SKM-1 (cell line): ENCODE measurements around the gene NKAIN2.

Source experiments
- DNase-seq: peaks from one replicate; lab custom pipeline; 2025; ENCODE audit not compliant: unreplicated experiment; lab: John Stamatoyannopoulos, UW

NKAIN2 gene

GRCh38 chr6:123803504-123804013, at the start of gene NKAIN2:
Gene NKAIN2, plus strand, starts transcription at chr6:123803865.
- DNase-seq: no peak

DNA sequence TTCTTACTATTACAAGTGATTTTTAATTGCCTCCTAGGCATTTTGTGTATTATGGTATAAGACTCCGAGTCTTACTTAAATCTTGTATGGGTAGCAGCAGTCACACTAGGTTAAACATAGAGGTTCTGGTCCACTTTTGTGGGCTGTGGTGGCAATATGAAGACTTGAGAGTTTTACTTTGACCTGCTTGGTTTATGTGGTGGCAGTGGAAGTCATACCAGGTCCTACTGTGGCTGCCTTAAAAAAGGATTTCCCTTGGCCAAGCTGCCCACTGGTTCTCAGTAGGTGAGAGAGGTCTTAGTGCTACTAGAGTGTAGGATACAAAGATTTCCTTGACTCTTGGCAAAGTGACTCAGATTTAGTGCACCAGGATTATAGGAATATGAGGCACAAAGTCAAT, 44.2 kb upstream of the NKAIN2 start:
- no peak for DNase-seq

- DNase-seq: no peak
Measured at GRCh38 chr6:123763904-123764303, 39.8 kb upstream of the NKAIN2 start.

GRCh38 chr6:123764722-123765121, 38.9 kb upstream of the NKAIN2 start:
- no peak for DNase-seq

GRCh38 chr6:123768921-123769320, 34.7 kb upstream of the NKAIN2 start:
- DNase-seq: no peak

DNA sequence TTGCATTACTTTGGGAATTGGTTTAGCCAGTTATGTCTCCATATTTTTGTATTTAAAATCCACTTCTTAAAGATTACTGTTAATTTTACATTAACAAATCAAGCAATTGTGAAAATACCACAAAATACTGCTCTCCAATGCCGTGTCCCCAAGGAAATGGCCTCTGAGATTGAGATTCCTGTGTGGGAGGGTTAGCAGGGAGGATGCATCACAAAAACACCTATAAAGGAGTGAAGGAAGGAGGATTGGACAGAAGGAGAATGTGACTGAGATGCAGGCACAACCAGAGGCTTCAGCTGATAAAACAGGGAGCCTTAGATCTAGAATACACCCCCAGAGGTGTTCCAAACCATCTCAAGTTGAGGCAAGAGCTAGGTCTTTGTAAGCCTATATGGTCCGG, 34.2 kb upstream of the NKAIN2 start:
- no peak for DNase-seq

DNA sequence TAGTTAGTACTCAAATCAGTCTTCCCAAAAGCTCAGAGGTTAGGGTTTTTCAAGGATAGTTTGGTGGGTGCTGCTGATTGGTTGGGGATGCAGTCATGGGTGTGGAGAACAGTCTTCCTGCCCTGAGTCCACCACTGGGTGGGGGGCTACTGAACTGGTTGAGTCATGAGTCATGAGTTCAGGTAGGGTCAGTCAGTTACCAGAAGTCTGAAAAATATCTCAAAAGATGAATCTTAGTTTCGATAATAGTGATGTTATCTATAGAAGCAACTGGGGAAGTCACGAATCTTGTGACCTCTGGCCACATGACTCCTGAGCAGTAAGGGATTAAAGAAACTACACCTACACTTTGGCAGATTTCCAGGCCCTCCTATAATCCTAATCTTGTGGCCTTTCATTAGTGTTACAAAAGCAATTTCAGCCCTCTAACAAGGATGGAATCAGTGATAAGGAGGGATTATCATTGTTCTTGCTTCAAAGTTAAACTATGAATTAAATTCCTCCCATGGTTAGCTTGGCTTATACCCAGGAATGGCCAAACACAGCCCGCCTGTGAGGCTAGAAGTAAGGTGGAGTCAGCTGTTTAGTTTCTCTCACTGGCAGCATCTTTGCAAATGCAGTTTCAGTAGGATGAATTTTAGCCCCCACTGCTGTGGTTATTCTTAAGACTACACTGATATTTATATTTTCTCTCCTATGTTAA, 33.3 kb upstream of the NKAIN2 start:
- no peak for DNase-seq

DNA sequence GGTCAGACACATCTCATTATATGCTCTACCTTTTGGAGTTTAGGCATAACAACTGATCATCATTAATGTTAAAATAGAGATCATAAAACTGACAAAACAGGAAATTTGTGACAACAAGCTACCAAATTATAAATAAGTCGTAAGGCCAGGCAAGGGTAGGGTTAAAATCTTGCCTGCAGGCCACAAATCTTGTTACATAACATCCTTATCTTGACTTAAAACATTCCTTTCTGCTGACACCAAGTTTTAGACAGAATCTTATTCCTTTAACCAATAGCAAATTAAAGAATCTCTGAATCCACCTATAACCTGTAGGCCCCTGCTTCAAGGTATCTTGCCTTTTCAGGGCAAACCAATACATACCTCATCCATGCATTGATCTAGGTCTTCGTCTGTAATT, 32.5 kb upstream of the NKAIN2 start:
- DNase-seq: no peak

GRCh38 chr6:123777563-123777962, 26.1 kb upstream of the NKAIN2 start:
- DNase-seq: no peak

DNA sequence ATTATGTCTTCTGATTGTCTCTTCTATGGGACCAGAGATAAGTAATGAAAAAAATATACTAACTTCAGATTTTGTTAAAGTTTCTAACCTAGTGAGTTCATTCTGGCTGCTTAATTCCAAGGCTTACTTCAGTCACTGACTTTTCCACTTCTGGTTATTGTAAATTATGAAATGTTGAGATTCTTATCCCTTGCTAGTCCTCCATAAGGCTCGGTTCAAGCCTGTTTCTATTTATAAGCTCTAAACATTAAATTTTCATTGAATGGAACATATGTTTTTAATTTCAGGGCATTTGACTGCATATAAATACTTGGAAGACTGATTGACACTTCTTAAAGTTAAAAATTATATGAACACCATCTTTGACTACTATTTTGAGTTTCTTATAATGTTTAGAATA, 23.6 kb upstream of the NKAIN2 start:
- DNase-seq: no peak

DNA sequence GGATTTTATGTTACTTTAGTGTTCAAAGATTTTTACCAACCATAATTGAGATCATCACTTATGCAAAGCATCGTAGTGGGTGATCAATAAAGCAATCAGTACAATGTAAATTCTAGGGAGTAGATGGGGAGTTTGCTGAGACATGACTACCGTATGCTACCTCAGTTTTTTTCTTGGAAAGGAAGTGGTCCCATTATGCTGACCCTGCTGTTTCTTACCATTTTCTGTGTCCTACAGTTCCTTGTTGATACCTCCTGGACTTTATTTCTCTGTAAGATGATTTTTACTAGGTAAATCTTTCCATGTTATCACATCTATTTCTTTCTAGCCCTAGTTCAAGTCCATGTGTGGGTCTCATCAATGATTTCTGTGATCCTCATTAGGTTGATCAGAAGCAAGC, 19.3 kb upstream of the NKAIN2 start:
- DNase-seq: no peak

DNA sequence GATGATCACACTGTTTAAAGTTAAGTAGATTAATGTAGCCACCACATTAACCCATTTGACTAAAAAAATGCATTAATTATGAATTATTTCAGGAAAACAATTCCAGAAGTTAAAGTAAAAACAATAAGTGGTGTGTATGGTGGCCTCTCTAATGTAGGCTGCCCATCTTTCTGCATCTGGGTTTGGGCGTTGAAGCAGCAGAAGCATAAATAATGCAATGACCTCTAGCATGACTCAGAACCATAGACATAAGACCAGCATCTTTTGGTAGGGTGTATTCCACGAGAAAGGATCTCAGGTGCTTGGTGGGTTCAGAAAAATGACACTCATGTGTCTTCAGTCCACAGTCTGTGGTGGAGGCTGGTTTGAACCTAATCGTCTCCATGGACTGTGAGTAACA, 18.6 kb upstream of the NKAIN2 start:
- DNase-seq: no peak

DNA sequence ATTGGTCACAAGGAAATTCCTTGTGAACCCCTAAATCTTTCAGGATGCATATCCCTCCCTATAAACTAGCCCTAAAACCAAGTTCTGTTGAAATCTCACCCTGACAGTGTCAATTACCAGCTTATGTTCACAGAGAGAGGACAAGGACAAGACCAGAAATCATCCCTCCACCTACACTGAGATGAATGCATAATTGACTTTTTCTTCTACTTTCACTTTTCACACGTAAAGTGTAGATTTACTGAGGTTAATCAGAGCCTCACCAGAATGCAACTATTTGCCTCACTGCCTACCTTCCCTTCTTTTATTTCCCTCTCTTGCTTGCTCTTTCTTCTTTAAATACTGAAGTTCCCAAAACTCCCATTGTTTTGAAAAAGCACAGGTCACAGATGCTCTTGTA, 15.3 kb upstream of the NKAIN2 start:
- no peak for DNase-seq

DNA sequence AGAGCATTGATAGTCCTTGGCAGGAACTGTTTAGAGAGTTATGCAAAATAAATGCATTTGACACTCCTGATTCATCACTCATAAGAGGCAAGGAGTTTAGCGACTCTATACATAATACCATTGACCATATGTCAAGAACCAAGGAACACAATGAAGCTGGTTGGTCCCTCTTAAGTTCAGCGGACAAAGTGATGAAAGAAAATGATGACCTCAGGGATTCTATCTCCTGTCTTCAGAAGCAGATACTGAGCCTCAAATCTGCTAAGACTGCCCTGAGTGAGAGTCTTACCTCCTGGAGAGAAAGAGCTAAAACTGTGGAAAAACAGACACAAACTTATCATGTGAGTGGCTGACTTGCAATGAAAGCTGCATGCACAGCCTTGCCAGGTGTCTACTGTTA, 9.5 kb upstream of the NKAIN2 start:
- no peak for DNase-seq

DNA sequence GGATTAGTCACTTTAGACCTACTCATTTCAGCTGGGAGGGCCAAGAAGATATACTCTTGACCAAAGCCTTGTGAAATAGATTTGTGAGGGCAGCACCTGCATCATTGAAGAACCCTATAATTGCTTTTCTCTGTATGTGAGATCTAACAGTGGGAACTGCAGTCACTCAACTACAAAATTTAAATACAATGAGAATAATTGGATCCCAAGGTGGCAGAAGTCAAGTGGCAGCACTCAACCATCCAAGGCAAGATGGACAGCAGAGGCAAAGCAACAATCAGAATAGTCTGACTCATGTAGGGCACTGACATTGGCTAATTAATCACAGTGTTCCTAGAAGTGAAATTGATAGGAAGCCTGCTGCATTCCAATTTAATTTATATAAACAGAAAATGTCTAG, 8.9 kb upstream of the NKAIN2 start:
- DNase-seq: no peak

- no peak for DNase-seq
Measured at GRCh38 chr6:123801067-123801466, 2.6 kb upstream of the NKAIN2 start.

DNA sequence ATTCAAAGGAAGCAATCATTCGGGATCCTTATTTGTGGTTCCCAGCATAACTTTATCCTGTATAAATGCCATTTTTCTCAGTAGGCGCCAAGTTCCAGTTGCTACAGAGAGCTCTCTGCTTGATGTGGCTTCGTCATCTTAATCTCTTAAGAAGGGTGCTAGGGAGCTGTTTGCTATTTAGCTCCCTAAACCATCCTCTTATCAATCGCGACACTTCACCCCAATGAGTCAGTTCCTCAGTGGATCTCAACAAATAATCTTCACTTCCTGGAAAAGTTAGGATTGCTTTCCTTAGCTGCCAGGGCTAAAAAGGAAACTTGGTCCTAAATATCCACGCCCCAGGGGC, 1.3 kb upstream of the NKAIN2 start:
- no peak for DNase-seq

- DNase-seq: peak; percentile 60
Measured at GRCh38 chr6:123802697-123803503, 765 bp upstream of the NKAIN2 start.

DNA sequence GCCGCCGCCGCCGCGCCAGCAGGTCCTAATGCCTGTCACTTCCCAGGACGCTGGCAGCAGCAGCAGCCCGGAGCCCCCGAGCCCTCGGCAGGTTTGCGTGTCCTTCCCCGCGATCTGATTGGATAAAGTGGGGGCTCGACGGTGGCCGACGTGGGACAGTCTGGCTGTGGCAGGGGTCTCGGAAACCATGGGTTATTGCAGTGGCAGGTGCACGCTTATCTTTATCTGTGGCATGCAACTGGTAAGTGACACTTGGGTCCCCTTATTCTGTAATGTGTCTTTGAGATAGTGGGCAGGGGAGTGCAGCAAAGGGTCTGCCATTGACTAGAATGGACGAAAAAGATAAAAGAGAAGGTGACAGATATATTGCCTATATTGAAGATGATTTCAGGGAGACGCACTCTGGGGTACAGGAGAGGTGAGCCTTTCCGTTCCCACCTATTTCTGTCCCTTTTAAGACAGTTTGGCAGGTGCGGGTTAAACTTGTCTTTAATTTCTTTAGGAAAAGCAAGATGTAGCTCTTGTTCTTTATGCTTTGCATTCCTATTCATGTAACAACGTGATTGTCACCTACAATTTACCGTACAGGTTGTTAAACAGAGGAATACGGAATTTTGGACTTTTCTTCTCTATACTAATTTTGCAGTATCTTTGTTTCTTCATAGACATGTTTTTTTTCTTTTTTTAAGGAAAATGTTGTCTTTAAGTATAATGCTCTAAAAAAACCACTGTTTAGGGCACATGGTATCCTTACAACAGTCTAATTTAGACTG, 535 bp downstream of the NKAIN2 start:
- no peak for DNase-seq

- DNase-seq: no peak
Measured at GRCh38 chr6:123804787-123805540, 1.3 kb downstream of the NKAIN2 start.

GRCh38 chr6:123805921-123806320, 2.3 kb downstream of the NKAIN2 start:
- DNase-seq: no peak
